GM19397 (cell line): ENCODE data around the gene PPP2R2C.

Experiments
- ATAC-seq: cut with Tn5 transposase; IDR thresholded peaks from one replicate; pipeline ENCODE4 v1.9.1; 2021; ENCODE audit warnings: mild to moderate bottlenecking, moderate library complexity; ENCODE audit not compliant: unreplicated experiment

The PPP2R2C gene

DNA sequence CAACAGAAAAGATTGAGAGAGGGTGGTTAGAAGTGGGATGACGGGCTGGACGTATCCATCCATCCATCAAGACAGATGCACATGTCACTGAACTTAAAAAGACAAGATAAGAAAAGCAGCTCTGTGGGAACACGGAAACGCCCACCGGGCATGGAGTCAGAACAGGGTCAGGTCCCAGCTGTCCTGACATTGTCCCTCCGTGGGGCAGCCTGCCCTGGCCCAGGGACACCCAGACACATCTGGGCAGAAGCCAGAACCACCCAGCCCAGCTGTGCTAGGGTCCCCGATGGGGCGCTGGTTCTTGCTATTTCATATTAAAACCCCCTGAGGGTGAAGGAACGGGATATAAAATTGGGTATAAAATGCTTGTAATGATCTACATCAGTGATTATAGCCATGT lies 88.5 kb downstream of the PPP2R2C start:
- ATAC-seq = no peak

DNA sequence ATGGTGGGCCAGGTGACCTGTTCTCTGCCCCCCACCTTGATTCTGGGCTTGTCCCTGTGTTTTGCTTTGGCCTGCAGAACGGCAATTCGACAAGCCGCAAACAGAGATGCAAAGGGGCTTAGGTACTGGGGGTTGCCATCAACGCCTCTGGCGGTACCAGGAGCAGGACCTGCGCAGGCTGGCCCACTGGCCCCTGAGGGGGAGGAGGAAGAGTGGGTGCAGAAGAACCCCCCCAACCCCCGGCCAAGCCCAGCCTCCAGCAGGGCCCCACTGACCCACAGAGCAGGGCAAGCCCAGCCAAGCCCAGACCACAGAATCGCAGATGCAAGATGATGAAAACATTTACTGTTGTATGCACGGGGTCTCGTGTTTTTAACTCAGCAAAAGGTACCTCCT lies 89.4 kb downstream of the PPP2R2C start:
- ATAC-seq = no peak

DNA sequence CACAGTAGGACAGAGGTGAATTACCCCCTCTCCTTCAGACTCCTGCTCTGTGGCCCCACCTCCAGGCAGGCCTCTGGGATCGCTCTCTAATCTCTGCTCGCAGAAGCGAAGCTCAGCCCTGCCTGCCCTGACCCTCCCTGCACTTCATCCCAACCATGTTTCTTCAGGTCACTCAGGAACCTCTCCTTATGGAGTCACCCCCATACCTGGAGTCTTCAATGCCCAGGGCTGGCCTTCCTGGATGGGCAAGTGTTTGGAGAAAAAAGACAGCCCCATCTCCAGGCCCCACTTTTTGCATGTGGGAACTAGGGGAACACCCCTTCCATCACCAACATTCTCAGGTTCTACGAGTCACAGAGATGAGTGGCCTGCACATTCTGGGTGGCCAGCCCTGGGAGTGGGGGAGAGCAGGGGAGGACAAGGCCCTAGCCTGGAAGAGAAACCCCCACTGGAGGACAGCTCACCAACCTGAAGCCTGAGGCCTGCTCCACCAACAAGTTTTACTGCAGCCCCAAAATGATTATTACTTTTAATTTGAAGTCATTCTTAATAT lies 90.8 kb downstream of the PPP2R2C start:
- no peak for ATAC-seq

DNA sequence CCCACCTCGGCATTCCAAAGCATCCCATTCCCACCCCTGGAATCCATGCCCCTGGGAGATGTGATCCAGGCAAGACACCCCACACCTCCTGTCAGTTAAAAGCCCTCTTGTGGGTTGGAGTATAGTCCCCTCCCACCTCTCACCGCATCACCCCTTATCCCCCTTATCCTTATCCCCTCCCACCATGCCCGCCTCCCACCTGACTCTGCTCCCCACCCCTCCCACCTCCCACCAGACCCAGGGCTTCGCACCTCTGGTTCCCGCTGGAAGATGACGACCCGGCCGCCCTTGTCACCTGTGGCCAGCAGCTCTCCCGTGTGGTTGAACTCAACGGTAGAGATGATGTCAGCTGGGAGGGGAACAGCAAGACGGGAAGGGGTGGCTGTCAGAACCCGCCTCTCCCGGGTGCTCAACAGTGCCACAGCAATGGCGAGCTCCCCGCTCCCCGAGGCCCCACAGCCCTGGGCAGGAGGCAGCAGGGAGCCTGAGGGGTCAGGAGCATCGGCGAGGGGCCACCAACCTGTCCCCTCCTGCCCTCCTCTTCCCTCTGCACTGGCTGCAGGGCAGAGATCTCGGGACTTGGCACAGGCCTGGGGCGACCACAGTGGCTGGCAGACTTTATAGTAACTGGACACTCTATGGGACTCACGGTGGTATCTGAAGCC lies 91.5 kb downstream of the PPP2R2C start:
- no peak for ATAC-seq

DNA sequence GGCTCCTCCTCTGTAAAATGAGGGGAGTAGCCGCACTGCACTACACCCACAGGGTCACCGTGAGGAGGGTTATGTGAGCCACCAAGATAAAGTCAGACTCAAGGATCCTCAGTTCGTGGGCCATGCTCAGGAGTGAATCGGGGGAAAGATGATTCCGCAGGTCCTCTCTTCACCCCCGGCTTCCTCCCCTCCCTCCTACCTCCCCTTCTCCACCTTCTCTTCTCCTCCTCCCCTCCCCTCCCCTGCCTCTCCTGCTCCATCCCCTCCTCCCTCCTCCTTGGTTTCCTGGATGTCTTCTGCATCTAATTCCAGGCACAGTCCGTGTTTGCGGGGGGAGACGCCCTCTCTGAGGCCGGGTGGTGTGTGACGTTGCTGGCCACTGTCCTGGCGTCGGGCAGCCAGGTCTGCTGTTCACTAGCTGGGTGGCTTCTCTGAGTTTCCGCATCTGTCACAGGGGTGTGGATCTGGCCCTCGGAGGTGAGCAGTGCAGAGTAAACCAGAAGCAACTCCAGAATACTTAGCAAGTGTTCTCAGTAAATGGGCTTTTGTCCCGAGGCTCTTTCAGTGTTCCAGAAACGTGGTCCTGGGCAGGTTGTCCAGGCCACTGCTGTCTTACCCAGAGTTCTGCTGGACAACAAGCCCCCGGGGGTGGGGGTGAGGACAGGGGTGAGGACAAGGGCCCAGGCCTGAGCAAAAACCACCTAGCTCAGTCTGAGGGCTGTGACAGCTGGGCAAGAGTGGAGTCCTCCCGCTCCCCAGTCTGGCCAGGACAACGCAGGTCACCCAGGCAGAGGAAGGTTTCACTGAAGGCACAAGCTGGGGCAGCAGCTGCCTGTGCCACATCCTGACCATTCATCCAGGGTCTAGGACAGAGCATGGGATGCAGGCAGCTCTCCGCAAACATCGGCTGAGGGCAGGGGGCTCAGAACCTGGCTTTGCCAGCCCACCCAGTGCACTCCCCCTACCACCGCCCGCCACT lies 92.4 kb downstream of the PPP2R2C start:
- ATAC-seq = no peak

DNA sequence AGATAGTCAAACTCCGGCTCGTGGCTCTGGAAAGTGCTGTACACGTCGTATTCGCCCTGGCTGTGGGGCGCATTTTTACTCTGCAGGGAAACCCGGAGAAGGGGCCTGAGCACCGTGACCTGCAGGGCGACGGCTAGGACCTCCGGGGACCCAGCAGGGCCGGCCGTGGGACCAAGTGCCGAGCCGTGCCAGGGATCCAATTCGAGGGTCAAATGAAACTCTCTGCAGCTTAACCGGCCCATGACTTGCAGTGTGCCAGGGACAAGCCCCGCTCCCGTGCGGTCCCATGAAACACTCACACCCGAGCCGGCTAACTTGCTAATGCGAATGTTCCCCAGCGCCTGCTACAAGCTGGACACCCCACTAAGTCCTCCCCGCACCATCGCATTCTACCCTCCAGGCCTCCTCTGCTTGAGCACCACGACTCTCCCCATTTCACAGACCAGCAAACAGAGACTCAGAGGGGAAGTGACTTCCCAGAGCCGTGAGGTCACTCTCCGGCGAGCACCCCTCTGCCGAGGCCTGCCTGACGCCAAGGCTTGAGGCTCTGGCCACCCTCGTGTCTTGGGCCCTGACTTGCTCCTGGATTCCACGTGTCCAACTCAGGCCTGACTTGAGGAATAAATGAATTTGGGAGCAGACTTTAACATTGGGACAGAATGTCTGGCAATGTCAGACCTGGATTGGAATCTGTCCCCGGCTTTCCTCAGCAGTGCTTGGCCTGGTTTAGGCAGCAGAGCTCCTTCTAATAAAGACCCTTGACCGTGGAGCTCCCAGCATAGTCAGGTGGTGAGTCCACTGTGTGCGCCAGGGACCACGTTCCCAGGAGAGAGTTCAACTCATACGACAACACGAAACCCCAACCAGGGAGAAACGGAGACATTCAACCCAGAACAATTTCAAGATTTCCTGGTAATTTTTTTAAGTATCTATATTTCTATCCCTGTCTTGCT lies 93.6 kb downstream of the PPP2R2C start:
- ATAC-seq = no peak

DNA sequence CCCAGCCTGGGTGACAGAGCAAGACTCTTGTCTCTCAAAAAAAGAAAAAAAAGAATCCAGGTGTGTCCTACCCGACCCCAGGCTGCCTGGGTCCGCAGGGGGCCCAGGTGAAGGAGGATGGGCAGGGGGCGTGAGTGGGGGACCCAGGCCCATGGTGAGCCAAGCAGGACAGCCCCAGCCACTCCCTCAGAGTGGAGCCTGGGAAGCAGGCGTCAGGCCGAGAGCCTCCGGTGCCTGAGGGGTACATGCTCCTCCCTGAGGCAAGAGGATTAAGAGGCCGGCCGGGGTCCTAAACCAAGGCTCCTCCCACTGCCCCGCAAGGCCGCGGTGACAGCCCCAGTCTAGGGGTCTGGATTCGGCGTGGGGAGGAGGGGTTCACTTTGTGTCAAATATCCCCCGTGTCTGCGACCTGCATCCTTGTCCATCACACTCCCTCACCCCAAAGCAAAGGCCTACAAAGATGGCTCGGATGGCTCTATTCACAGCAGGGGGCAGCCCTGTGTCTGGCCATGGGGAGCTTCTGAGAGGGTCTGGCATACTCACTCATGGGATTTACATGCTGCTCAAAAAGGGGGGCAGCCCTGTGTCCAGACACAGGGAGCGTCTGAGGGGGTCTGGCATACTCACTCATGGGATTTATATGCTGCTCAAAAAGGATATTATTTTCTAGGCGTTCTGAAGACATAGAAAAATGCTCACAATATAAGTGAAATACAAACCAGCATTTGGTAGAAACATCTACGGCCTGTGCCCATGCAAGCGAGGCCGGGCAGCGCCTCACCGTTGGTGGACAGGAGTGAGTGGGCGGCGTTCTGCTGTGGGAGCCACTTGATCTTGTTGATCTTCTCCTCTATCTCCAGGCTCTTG lies 94.6 kb downstream of the PPP2R2C start:
- ATAC-seq = no peak

DNA sequence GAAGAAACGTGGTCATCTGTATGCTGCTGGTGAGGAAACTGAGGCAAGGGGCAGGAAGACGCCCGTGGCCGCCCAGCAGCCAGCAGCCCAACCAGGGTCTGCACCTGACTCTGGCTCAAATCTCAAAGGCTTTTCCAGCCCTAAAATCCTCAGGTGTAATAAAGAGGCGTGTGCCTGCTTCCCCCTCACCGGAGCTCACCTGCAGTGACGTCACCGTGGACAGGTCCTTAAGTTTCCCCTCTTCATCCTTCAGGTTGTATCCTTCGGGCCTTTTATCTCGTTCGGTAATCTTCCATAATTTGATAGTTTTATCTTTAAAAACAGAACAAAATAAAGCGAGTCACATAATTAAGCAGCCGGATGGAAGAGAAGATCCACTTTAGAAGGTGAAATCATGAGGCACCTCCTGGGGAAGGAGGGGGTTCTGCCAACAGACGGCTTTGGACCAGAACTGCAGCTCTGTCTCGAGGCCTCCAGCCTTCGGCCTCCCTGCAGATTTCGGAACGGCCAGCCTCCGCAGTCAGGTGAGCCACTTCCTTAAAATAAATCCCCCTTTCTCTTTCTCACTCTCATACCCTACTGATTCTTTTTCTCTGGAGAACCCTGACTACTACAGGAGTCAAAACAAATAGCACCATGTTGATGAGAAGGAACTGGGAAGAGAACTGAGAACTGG lies 96.7 kb downstream of the PPP2R2C start:
- no peak for ATAC-seq

DNA sequence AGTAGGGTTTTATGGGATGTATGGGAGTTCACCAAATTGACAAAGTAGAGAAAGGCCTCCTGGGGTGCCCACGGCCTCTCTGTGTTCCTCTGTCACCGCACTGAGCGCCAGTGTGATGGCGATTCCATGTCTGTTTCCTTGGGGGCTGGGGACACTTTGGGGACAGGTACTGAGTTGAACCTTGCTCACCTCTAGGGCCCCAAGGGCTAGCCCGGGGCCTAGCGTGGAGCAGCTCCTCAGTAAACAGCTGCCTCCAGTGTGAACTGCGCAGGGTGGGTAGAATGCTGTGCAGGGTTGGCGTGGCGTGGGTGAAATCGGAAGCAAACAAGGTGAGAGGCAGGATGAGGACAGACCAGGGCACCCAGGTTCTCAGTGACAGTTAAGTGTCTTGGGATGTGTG lies 97.8 kb downstream of the PPP2R2C start:
- ATAC-seq = no peak

DNA sequence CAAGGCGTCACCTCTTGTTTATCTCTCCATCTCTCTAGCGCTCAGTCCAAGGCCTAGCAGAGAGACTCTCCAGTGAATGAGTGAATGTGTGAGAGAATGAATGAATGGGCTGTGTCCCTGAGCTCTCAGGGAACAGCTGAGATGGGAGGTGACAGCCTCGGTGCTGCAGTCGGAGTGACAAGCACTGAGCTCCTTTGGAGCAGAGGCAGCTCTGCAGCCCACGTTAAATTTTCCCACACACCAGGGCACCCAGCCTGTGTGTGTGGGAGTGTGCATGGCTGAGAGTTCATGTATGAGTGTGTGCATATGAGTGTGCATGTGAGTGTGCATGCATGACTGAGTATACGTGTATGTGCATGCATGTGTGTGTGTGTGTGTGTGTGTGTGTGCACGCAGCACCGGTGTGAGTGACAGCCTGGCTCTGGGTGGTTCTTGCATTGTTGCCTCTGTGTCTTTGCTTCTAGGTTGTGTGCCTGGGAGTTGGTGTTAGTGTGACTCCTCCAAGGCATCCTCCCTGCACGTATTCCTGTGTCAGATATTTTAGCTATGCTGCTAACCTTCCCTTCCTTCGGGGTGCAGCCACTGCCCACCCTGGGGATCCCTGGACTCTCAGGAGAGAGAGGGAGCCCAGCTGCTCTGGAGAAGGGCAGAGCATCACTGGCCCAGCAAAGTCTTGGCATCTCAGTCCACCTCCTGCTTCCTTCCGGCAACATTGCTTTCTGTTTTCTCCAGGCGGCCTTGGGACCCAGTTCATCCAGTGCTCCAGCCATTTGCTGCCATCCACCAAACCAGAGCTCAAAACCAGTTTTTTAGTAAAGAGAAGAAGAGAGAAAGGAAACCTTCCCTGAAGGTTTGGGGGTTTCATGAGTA lies 98.6 kb downstream of the PPP2R2C start:
- no peak for ATAC-seq

DNA sequence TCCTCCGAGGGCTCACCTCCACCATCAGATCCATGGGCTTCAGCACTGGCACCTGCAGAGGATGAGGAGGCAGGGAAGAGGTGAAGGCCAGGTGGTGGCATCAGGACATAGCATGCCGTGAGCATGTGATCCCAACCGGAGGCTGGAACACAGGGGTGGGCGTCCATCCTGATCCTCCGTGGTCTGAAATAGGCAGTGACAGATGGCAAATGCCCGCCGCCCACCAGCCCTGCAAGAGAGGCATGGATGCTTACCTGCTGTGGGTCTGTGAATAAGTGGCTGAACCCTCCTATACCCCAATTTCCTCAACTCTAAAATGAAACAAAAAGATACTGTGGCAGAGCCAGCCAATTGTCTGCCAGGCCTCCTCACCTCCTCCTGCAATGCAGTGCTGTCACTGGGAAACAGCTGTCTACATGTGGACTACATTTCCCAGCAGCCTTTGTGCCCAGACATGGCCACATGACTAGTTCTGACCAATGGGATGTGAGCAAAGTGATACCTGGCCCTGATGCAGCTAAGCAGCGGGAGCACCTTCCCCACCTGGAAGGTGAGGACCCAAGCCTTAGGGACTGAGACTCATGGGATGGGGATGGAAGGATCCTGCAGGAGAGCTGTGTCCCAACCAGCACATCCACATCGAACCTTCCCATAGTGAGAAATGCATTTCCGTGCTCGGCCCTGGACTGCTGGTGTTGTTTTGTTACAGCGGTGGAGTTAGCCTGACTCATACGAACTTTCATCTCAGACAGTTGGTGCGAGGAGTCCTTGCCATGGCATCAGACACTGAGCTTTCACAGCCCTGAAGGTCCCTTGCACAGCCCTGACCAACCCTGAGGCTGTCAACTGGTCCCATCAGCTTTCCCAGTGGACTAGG lies 99.5 kb downstream of the PPP2R2C start:
- no peak for ATAC-seq

DNA sequence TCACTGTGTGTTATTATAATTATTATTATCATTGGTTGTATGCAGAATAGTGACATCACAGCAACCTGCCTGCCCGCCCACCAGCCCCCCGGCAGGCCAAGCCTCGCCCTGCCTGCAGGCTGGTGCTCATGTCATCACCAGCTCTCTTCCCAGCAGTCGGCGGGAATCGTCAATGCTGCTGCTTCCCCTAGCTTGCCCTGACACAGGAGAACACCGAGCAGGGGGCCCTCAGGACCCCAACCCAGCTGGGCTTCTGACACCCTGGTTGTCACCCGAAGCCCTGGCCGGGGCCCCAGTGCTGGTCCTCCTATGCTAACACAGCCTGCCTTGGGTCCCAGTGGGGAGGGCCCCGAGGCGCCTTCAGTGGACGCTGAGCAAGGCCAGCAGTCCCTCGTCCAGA lies 100.6 kb downstream of the PPP2R2C start:
- no peak for ATAC-seq

DNA sequence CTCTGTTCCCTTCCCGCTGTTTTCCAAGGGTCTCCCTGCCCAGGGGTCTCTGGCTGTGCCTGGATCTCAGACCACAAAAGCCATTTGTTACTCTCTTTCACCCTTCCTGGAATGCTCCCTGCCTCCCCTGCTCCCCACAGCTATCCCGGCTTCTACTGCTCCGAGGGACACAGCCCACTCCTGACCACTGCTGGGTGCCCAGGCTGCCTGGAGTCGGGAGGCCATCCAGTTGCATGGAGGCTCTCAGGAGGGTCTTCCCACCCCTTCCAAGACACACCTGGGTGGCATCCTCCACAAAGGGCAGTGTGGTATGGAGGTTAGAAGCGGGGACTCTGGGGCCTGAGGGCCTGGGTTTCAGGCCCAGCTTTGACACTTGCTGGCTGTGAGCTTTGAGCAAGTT lies 101.1 kb downstream of the PPP2R2C start:
- ATAC-seq = no peak

DNA sequence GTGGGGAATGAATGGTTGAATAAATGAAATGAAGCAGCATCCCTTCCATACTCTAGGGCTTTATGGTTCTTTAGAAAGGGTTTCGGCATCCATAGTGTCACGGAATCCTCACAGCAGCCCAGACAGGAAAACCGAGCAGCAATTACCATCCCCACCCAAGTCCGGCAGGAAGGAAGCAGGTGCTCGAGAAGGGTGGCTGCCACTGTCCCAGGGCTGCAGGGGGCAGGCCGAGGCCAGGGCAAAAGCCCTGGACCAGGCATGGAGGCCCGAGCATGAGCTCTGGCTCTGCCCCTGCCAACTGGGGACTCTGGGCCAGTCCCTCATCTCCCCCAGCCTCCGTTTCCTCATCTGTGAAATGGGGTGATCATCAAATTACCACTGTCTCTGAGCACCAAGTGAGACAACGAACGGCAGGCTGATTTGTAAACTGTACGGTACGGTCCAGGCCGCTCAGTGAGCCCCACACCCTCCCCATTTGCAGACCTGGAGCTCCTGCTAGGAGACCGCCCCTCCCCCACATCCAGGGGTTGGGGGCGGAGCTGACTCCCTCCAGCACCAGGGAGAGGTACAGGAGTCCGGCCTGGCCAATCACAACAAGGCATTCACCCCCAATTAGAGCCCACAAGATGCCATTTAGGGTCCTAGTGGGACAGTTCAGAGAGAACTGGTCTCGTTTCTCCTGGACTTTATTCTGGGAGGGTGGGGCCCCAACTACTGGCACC lies 102.3 kb downstream of the PPP2R2C start:
- no peak for ATAC-seq

DNA sequence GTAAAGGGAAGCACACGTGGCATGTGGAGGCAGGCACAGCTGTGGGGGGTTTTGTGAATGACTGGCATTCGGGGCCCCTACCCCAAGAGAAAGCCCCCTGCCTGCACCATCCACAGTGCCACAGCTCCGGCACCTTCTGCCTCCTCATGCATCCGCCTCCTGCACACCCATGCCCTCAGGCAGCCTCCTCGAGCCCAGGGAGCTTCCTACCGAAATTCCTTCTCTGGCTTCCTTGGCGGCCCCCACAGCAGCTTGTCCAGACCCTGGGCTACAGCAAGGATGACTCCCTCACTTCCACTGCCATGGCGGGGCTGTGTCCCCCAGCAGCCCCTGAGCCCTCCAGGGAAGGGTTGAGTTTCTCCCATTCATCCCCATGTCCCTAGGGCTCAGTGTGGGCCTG lies 102.9 kb downstream of the PPP2R2C start:
- ATAC-seq = no peak

DNA sequence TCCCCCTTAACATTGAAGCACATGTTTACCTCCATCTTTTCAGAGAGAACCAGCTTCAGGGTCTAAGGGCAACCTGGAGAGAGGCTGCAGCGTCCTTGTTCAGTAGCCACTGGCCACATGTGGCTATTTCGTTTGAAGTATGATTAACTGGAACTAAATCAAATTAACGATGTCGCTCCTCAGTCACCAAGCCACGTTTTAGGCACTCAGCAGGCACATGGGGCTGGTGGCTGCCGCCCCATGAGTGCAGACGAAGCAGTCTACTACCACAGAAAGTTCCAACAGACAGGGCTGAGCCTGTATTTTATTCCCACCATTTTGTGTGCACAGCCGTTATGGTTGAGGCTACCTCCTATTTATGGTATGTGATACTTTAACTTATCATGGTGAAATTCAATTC lies 103.4 kb downstream of the PPP2R2C start:
- no peak for ATAC-seq

DNA sequence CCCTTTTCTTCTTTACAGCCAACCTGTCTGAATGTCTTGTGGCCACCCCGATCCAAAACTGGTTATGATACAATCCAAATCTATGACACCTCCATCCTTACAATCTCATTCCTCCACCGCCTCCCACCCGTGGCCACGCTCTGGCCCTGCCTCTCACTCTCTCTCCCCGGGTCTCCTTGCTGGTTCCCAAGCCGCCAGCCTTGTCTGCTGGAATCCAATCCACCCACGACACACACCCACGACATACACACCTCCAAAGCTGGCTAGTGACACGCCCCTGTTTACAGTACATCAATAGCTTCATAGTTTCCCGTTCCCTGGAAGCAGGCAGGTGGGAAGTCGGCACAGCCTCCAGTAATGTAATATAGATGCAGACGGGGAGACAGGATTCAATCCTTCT lies 103.8 kb downstream of the PPP2R2C start:
- ATAC-seq = no peak
